GM10847 (cell line): ENCODE measurements around the gene SDK2.

ENCODE experiments used
- POLR2A ChIP-seq: IDR thresholded peaks from 2 replicates; pipeline ENCODE4 v1.6.1; 2011; ENCODE audit not compliant: insufficient read length; ENCODE audit errors: extremely low read depth

SDK2 gene

GRCh38 chr17:73581379-73581778 is 62.9 kb downstream of the SDK2 start:
- TF ChIP-seq POLR2A: no peak

- TF ChIP-seq POLR2A: no peak
Observed at GRCh38 chr17:73580073-73580710, 64.1 kb downstream of the SDK2 start.

- TF ChIP-seq POLR2A: no peak
Observed at GRCh38 chr17:73576556-73577098, 67.6 kb downstream of the SDK2 start.

- TF ChIP-seq POLR2A: no peak
Observed at GRCh38 chr17:73575470-73576221, 68.6 kb downstream of the SDK2 start.

- no peak for TF ChIP-seq POLR2A
Observed at GRCh38 chr17:73571511-73572130, 72.6 kb downstream of the SDK2 start.

- no peak for TF ChIP-seq POLR2A
Observed at GRCh38 chr17:73569762-73570319, 74.4 kb downstream of the SDK2 start.

GRCh38 chr17:73568934-73569333 is 75.3 kb downstream of the SDK2 start:
- no peak for TF ChIP-seq POLR2A

- TF ChIP-seq POLR2A: no peak
Observed at GRCh38 chr17:73566905-73567782, 77.1 kb downstream of the SDK2 start.

GRCh38 chr17:73564843-73565242 is 79.4 kb downstream of the SDK2 start:
- no peak for TF ChIP-seq POLR2A

GRCh38 chr17:73562896-73563295 is 81.3 kb downstream of the SDK2 start:
- no peak for TF ChIP-seq POLR2A

GRCh38 chr17:73561111-73561510 is 83.1 kb downstream of the SDK2 start:
- no peak for TF ChIP-seq POLR2A

GRCh38 chr17:73560661-73561060 is 83.6 kb downstream of the SDK2 start:
- no peak for TF ChIP-seq POLR2A

GRCh38 chr17:73559532-73559931 is 84.7 kb downstream of the SDK2 start:
- no peak for TF ChIP-seq POLR2A

- TF ChIP-seq POLR2A: no peak
Observed at GRCh38 chr17:73555199-73555960, 88.9 kb downstream of the SDK2 start.
